Retinal pigment epithelial cell (primary cell): ENCODE results near the gene MRPL34.

Experiments used
- DNase-seq: peaks from one replicate; pipeline ENCODE4 v3.0.0-alpha.2; 2010; ENCODE audit warnings: low read depth
- H3K4me3 ChIP-seq: 2 replicates; pipeline ENCODE4 v1.5.1; 2011; ENCODE audit warnings: mild to moderate bottlenecking, low read length, control low read depth, moderate library complexity
- TF ChIP-seq, protein P1 (sequence below): conservative IDR thresholded peaks from 2 replicates; pipeline ENCODE4 v1.5.1; 2011; ENCODE audit warnings: low read depth, low read length, control low read depth, inconsistent platforms

The MRPL34 gene

DNA sequence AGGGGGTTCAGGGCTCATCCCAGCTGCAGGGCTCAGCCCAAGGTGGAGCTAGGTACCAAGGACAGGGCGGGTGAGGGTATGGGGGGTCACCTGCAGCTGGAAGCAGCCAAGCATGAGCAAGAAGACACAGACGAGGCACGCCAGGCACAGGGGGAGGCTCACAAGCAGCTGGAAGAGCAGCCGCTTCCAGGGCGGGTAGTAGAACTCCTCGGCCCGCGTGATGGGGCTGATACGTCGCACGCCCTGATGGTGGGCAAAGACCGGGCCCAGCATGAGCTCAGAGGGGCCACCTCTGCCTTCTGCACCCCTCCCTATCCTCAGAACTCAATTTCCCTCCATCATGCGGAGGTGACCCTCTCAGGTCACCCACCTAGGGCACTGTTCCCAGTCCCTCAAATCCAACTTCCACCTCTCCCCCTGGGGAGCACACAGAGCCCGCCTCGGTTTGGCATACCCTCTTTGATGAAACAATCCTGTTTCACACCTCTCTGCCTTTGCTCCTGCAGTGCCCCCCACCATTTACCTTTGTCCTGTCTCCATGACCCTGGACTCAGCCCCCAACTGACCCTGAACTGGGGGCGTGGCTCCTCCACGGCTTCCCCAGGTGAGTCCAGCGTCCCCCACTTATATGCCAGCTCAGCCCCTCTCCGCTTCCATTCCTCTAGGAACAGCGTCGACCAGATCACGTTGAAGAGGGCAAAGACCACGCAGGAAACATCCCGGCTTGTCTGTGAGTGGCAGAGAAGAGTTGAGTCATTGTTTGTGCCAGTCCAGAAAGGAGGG is 24.8 kb downstream of the MRPL34 start:
- TF ChIP-seq, protein P1, sequence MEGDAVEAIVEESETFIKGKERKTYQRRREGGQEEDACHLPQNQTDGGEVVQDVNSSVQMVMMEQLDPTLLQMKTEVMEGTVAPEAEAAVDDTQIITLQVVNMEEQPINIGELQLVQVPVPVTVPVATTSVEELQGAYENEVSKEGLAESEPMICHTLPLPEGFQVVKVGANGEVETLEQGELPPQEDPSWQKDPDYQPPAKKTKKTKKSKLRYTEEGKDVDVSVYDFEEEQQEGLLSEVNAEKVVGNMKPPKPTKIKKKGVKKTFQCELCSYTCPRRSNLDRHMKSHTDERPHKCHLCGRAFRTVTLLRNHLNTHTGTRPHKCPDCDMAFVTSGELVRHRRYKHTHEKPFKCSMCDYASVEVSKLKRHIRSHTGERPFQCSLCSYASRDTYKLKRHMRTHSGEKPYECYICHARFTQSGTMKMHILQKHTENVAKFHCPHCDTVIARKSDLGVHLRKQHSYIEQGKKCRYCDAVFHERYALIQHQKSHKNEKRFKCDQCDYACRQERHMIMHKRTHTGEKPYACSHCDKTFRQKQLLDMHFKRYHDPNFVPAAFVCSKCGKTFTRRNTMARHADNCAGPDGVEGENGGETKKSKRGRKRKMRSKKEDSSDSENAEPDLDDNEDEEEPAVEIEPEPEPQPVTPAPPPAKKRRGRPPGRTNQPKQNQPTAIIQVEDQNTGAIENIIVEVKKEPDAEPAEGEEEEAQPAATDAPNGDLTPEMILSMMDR, result no peak
- DNase-seq, result no peak
- H3K4me3 ChIP-seq, result no peak overlapping the region

DNA sequence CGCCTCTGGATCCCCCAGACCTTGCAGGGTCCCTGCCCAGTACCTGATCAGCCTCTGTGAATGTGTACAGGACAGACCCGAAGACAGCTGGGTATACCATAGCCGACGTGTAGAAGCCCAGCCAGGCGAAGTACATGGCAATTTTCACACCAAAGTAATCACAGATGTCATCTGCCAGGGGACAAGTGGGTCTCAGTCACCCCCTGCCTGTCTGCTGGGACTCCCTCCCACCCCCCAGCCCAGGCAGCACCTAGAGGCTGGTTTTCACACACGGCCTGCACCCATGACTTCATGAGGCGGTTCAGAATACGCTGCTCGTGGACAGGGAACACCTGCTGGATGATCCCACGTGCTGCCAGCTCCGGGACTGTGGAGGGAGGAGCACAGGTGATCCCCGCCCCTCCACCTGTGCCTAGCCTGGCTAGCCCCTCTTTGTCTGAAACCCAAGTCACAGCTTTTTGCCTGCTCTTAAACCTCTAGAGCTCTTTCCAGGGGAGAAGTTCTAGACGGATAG is 25.4 kb downstream of the MRPL34 start:
- DNase-seq, result no peak
- TF ChIP-seq, protein P1, result no peak
- H3K4me3 ChIP-seq, result no peak overlapping the region

DNA sequence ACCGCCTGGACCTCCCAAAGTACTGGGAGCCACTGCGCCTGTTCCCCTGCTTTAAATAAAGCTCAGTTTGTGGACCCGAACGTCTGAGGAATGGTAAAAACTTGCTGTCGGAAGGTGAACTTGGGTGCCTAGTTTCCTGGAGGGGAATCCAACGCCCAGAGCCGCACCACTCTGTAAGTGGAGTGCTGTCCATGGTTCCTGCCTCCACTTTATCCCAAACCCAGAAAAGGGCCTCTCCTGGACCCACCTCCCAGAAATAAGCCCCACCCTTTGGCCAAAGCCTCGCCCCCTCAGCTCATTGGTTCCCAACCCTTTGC is 26.6 kb downstream of the MRPL34 start:
- no peak overlapping the region for H3K4me3 ChIP-seq
- TF ChIP-seq, protein P1, result no peak
- no peak for DNase-seq

DNA sequence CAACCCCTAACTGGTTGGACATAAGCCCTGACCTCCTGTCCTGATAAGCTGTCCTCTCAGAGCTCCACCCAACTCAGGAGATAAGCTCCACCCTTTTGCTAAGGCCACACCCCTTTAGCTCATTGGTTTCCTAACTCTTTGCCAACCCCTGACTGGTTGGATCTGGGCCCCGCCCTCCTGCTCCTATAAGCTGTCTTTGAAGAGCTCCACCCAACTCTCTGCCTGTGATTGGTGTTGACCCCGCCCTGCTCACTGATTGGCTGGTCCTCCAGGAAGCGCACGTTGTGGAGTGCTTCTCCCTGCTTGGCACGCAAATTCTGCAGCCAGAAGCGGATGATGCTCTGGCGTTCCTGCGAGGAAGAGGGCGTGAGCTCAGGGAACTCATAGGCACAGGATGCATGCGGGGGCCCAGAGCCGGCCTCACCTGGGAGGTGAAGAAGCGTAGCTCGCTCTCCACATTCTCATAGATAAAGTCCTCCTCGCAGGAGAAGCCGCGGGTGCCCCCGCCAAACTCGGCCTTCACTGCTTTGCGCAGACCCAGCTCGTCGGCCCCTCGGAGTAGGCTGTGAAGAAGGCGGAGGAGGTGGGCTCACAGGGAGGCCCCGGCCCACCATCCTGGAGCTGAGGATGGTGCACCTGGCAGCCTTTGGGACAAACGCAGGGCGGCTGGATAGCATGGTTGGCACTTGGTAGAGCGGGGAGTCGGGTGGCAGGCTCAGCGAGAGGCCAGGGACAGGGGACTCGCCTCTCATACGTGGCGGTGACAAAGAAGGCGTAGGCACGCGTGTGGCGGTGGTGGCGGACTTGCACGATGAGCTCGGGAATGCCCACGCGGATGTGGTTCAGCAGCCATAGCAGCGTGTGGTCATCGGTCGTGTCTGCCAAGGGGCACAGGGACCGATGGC is 27.3 kb downstream of the MRPL34 start:
- DNase-seq, result no peak
- no peak overlapping the region for H3K4me3 ChIP-seq
- TF ChIP-seq, protein P1, result no peak

DNA sequence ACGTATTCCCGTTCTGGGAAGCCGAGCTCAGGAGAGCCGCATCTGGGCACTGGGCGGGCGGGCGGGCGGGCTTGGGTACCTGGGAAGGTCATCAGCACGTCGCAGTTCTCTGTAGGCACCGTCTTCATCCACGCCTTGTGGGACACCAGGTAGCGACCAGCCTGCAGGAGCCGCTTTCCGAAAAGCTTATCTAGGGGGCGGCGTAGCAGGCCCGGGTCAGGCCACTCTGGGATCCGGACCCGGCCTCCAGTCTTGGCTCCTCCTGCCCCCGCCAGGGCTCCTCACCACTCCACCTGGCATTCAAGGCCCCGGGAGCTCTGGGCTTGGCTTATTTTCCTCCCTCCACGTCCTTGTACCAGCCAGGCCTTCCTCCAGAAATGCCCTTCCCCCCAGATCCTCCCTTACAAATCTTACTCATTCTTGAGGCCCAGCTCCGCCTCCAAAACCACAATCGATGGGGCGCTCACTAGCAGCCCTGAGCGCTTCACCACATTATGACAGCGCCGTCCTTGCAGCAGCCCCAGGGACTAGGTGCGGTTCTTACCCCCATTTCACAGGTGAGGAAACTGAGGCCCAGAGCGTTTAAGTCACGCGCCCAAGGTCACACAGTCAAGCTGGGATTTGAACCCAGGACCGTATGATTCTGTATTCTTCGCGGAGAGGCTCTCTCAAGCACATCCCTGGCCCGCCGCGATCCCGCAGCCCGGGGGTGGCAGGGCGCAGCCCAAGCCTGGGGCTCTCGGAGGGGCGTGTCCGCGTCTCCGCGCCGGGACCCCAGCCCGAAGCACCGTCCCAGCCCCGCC is 28.1 kb downstream of the MRPL34 start:
- no peak for DNase-seq
- TF ChIP-seq, protein P1, result no peak
- peak overlapping the region; percentile 58 for H3K4me3 ChIP-seq

DNA sequence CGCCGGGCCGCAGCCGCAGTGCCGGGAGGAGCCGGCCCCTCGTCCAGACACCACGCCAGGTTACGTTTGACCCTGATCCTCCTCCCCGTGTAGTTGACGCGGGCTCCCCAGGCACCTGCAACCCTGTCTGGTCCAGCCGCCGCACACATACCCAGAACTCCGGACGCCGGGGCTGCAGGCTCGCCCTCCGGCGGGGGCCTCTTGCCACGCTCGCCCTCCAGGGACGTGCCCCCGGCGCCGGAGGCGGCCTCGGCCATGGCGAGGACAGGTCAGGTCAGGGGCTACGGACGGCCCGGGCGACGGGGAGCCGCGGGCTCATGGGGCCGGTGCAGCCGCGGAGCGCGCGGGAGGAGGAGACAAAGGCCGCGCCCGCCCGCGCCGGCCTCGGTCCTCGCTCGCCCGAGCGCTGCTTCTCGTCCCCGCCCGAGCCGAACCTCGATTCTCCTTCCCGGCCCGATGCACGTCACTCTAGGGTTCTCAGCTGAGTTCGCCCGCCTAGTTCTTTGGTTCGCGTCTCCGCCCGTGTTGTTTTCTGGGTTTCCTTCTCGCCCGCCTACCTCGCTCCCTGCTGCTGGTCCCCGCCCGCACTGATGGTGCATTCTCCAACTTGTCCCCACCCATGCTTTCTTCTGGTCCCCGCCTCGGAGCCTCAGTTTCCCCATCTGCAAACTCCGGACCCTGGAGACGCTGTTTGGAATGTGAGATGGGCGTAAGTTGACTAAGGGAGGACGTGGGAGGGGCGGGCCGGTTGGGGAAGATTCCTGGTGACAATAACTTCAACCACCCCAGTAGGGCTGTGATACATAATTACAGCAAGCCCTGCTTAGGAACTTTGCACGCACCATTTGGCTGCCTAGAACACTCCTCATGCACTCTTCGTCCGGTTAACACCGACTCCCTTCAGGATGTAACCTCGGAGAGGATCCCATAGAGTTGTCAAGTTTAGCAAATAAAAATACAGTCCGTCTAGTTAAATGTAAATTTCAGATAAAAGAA is 29.0 kb downstream of the MRPL34 start, which contains the start of gene ANO8:
ANO8 (minus strand) TSS at position 442 of the 996 bp plus-strand sequence; CDS start at position 257, 185 bp downstream.
- peak; percentile 96 for DNase-seq
- H3K4me3 ChIP-seq, result peak within 1 kb of the TSS; percentile 58
- TF ChIP-seq, protein P1, result no peak
